ENCODE results near the gene ARHGEF17.

The ARHGEF17 gene

GRCh38 chr11:73384531-73384871 lies 76.4 kb downstream of the ARHGEF17 start:
- no peak for DNase-seq

GRCh38 chr11:73384872-73385689 lies 77.0 kb downstream of the ARHGEF17 start:
- peak; percentile 85 for DNase-seq

GRCh38 chr11:73386016-73386415 lies 77.9 kb downstream of the ARHGEF17 start:
- peak; percentile 70 for DNase-seq

- no peak for DNase-seq
These were observed 78.5 kb downstream of the ARHGEF17 start for GRCh38 chr11:73386546-73386945.

GRCh38 chr11:73387594-73388264 lies 79.7 kb downstream of the ARHGEF17 start:
- DNase-seq: no peak

- DNase-seq: no peak
These were observed 80.4 kb downstream of the ARHGEF17 start for GRCh38 chr11:73388265-73389133.

GRCh38 chr11:73389134-73389525 lies 81.1 kb downstream of the ARHGEF17 start:
- no peak for DNase-seq

GRCh38 chr11:73389916-73390315 lies 81.8 kb downstream of the ARHGEF17 start:
- DNase-seq: no peak

GRCh38 chr11:73390601-73391565 lies 82.8 kb downstream of the ARHGEF17 start:
- DNase-seq: no peak

- no peak for DNase-seq
These were observed 83.6 kb downstream of the ARHGEF17 start for GRCh38 chr11:73391665-73392064.

- DNase-seq: no peak
These were observed 84.3 kb downstream of the ARHGEF17 start for GRCh38 chr11:73392108-73393010.

GRCh38 chr11:73393011-73393380 lies 84.9 kb downstream of the ARHGEF17 start:
- DNase-seq: no peak

GRCh38 chr11:73393479-73394415 lies 85.7 kb downstream of the ARHGEF17 start:
- DNase-seq: peak; percentile 63

- DNase-seq: peak; percentile 16
These were observed 86.6 kb downstream of the ARHGEF17 start for GRCh38 chr11:73394416-73395296.

GRCh38 chr11:73395297-73396208 lies 87.5 kb downstream of the ARHGEF17 start:
- DNase-seq: no peak

- DNase-seq: no peak
These were observed 88.3 kb downstream of the ARHGEF17 start for GRCh38 chr11:73396251-73396930.

- peak; percentile 16 for DNase-seq
These were observed 88.9 kb downstream of the ARHGEF17 start for GRCh38 chr11:73396985-73397384.
